SK-N-SH treated with all-trans-retinoic acid at 6 μM for 48 hours (cell line): ENCODE measurements around the gene FRMD4A.

Source experiments
- GLIS3 ChIP-seq: fragments of 250-450 bp; sonication (Bioruptor Pico); IDR thresholded peaks from 2 replicates; pipeline ENCODE4 v1.5.0; 2020; ENCODE audit warnings: mild to moderate bottlenecking, moderate library complexity
- OSR1 ChIP-seq: fragments of 250-450 bp; sonication (Bioruptor Pico); IDR thresholded peaks from 2 replicates; pipeline ENCODE4 v1.8.0; 2022; ENCODE audit warnings: moderate library complexity, mild to moderate bottlenecking, inconsistent platforms

GRCh38 chr10:13628661-13629060 is 702.1 kb downstream of the FRMD4A start:
- TF ChIP-seq GLIS3 (CRISPR knock-in tag) (no peak), OSR1 (no peak)
